GM20000 (cell line): Measurements from ENCODE around the gene GNG13.

ENCODE experiments used
- DNase-seq: peaks from one replicate; pipeline ENCODE4 v3.0.0; 2012; ENCODE audit warnings: low spot score
- CTCF ChIP-seq: IDR thresholded peaks from 2 replicates; pipeline ENCODE4 v1.5.1; 2012; ENCODE audit warnings: mild to moderate bottlenecking, control low read depth; ENCODE audit errors: extremely low read depth, missing control alignments

Gene GNG13

GRCh38 chr16:791131-791530, 9.4 kb downstream of the GNG13 start:
- no peak for DNase-seq
- TF ChIP-seq CTCF, result no peak

GRCh38 chr16:790086-790485, 10.4 kb downstream of the GNG13 start:
- TF ChIP-seq CTCF, result no peak

DNA sequence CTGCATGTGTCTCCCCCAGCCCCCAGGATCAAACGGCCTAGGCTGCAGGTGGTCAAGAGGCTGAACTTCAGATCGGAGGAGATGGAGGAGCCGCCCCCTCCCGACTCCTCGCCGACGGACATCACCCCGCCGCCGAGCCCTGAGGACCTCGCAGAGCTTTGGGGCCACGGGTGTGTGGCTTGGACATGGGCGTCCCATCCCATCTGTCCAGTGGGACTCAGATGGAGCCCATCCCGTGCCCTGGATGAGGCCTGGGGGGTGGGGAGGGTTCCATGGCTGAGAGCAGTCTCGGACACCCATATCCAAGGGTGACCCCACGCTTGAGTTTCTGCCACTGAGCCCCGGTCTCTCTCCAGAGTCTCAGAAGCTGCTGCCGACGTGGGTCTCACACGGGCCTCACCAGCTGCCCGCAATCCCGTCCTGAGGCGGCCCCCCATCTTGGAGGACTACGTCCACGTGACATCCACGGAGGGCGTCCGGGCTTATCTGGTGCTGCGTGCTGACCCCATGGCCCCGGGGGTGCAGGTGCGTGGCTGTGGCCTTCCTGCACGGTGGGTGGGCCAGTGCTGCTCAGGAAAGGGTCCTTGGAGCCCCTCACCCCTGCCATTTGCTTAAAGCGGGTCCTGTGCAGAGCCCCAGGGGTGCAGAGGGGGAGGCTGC, 11.2 kb downstream of the GNG13 start:
- DNase-seq, result no peak
- no peak for TF ChIP-seq CTCF

More at GRCh38 chr16:790086-790485, 10.4 kb downstream of the GNG13 start:
- no peak for DNase-seq

GRCh38 chr16:788399-789126, 12.0 kb downstream of the GNG13 start, which contains the start of gene CHTF18:
Gene CHTF18 (plus strand): TSS chr16:788620. CDS start chr16:788685, 65 bp downstream.
- peak; percentile 100 for DNase-seq
- no peak for TF ChIP-seq CTCF

- DNase-seq, result no peak
- TF ChIP-seq CTCF, result no peak
Observed at GRCh38 chr16:787978-788398, 12.5 kb downstream of the GNG13 start, which contains the start of gene RPUSD1. Gene RPUSD1 (minus strand): TSS chr16:788381. CDS start chr16:787737, 644 bp downstream.

DNA sequence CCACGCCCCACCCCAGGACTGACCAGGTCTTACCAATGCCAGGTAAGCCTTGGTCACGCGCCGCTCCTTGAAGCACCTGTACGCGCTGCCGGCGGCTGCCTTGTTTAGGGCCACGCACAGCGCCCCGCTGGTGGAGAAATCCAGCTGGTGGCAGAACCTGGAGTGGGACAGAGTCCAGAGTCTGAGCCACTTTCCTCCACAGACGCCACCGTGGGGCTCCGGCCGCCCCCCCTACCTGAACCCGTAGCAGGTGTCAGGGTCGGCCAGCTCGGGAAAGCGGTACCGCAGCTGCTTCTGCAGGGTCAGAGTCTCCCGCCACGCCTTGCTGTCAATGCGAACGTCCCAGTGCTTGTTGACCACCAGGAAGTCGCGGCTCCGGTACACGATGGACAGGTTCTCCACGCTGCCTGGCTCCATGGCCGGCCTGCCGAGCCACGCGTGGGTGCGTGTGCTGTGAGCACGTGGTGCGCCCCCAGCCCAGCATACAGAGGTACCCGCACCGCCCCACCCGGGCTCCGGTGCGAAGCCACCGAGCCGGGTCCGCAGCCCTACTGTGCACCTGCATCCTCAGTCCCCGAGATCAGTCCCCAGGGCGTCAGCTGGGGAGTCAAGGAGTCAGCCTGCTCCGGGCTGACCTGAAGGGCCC, 13.1 kb downstream of the GNG13 start:
- no peak for DNase-seq
- no peak for TF ChIP-seq CTCF
